Kidney (tissue), 14 donors: ENCODE measurements around the gene MIS12. TPM values are rescaled to one million over a fixed set of nuclear protein-coding genes. Genes with fewer than 3 reads are reported as not detected.

ENCODE experiments used
- DNase-seq, 5 donors: peaks; one replicate each; pipeline ENCODE4 v3.0.0-alpha.2; 2013 to 2020
- FAIRE-seq: peaks from 2 replicates; lab custom pipeline; 2012; peaks lifted over from hg19 to GRCh38; lab: Jason Lieb, UNC
- H3K27ac ChIP-seq, 2 donors: one replicate each; pipeline ENCODE4 v1.7.0; 2013; ENCODE audit warnings: low read depth in 2 of 2, low read length in 2 of 2, inconsistent platforms in 1 of 2
- H3K27me3 ChIP-seq: one replicate; pipeline ENCODE4 v1.7.1; 2013; ENCODE audit warnings: low read length, inconsistent platforms; ENCODE audit not compliant: control insufficient read depth, insufficient read depth
- H3K36me3 ChIP-seq, 3 donors: one replicate each; pipeline versions ENCODE4 v1.7.0 to v1.7.1; 2013; ENCODE audit warnings: low read length in 3 of 3, control low read depth in 1 of 3, inconsistent platforms in 1 of 3; ENCODE audit not compliant: insufficient read depth in 3 of 3, control insufficient read depth in 2 of 3
- H3K4me1 ChIP-seq, 3 donors: one replicate each; pipeline versions ENCODE4 v1.7.0 to v1.7.1; 2013; ENCODE audit warnings: low read length in 3 of 3, inconsistent platforms in 1 of 3, low read depth in 1 of 3; ENCODE audit not compliant: control insufficient read depth in 2 of 3, insufficient read depth in 2 of 3
- H3K4me3 ChIP-seq, 3 donors: one replicate each; pipeline versions ENCODE4 v1.7.0 to v1.8.1; 2013; ENCODE audit warnings: low read length in 3 of 3, control low read depth in 1 of 3, inconsistent platforms in 1 of 3
- H3K9ac ChIP-seq, 3 donors: one replicate each; pipeline versions ENCODE4 v1.7.0 to v1.7.1; 2013; ENCODE audit warnings: low read length in 3 of 3, control low read depth in 1 of 3, inconsistent platforms in 1 of 3
- H3K9me3 ChIP-seq, 3 donors: one replicate each; pipeline versions ENCODE4 v1.7.0 to v1.7.1; 2013; ENCODE audit warnings: low read length in 3 of 3, control low read depth in 1 of 3, inconsistent platforms in 1 of 3; ENCODE audit not compliant: control insufficient read depth in 2 of 3, insufficient read depth in 1 of 3
- intact Hi-C: fragments of 100-400 bp; cut with DNase I; formaldehyde crosslinking; loops from one replicate; pipeline ENCODE4 v1.11.1; 2022
- polyA plus RNA-seq: library from polyadenylated mRNA; stranded (reverse); fragments of 350-450 nt; fragmentation: Illumina TruSeq; extraction: RNeasy Lipid Tissue Mini Kit (QIAGEN cat#74804); gene quantifications from one replicate; pipeline ENCODE4 v1.2.3, GENCODE V29; 2014; ENCODE audit warnings: low read depth, low replicate concordance; ENCODE audit not compliant: insufficient read depth
- total RNA-seq: library from RNA; stranded (reverse); fragmentation: NEBNext Ultra II Directional; extraction: Animal tissue kit (Norgen Biotek cat#: 25700); gene quantifications from one replicate; pipeline ENCODE4 v1.2.1, GENCODE V29; 2021
- TF ChIP-seq, protein P1 (sequence below): IDR thresholded peaks from 3 replicates; pipeline ENCODE4 v1.5.1; 2012; ENCODE audit warnings: mild to moderate bottlenecking, moderate library complexity, borderline replicate concordance; ENCODE audit not compliant: insufficient read depth; ENCODE audit errors: extremely low read depth
- donor health status: control.
- donor health status: control.
- donor health status: control.
- donor health status: control.
- donor health status: control.
- donor health status: DM: yes; HTN: yes; CAD: no.
- donor health status: Normal renal cell carcinoma (clear cell type).

The MIS12 gene
- total and polyA plus RNA-seq, 2 donors from 2014 or later: 9.6 to 17.4 TPM

- intact Hi-C loops: no loop called here
- Histone ChIP-seq H3K9me3 (no peaks in the 10 kb centered on the region), H3K27ac (no peak overlapping the region), H3K4me3 (no peak overlapping the region), H3K27me3 (no peaks in the 10 kb centered on the region), H3K36me3 (no peaks in the 10 kb centered on the region), H3K9ac (no peak overlapping the region), H3K4me1 (no peaks in the 10 kb centered on the region)
- TF ChIP-seq, protein P1, sequence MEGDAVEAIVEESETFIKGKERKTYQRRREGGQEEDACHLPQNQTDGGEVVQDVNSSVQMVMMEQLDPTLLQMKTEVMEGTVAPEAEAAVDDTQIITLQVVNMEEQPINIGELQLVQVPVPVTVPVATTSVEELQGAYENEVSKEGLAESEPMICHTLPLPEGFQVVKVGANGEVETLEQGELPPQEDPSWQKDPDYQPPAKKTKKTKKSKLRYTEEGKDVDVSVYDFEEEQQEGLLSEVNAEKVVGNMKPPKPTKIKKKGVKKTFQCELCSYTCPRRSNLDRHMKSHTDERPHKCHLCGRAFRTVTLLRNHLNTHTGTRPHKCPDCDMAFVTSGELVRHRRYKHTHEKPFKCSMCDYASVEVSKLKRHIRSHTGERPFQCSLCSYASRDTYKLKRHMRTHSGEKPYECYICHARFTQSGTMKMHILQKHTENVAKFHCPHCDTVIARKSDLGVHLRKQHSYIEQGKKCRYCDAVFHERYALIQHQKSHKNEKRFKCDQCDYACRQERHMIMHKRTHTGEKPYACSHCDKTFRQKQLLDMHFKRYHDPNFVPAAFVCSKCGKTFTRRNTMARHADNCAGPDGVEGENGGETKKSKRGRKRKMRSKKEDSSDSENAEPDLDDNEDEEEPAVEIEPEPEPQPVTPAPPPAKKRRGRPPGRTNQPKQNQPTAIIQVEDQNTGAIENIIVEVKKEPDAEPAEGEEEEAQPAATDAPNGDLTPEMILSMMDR: no peak
- DNase-seq (no peak), FAIRE-seq (no peak)
Observed at GRCh38 chr17:5514976-5515375, 28.6 kb downstream of the MIS12 start.

DNA sequence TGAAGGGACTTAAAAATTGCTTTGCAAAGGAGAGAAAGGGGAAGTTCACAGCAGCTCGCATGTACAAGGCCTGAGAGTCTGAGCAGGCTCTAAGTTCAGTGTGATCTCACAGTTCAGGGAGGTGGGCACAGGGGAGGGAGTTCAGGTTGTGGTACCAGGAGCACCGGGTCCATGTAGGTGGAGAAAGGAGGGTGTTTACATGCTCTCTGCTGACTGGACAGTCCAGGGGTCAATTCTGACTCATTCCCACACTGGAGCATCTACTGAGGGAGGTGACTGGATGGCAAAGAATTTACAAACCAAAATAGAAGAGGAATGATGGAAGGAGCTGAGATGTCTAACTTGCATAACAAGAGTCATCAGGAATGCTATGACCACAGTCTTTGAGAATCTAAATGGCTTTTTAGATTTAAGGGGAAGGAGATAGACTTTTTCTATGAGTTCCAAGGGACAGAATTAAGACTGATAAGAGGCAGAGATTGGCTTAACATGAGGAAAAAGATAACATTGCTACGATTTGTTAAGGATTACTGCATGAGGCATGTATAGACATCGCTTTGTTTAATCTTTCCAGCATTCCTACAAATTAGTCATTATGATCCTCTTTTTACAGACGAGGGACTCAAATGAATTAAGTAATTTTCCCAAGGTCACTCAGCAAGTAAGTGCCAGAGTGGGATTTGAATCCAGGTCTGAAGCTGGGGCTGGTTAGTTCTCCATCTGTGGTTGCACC, 29.9 kb downstream of the MIS12 start:
- no peaks in the 10 kb centered on the region for H3K9me3 ChIP-seq
- H3K9ac ChIP-seq: no peak overlapping the region
- no peak overlapping the region for H3K27ac ChIP-seq
- no peak for DNase-seq
- H3K27me3 ChIP-seq: no peaks in the 10 kb centered on the region
- FAIRE-seq: no peak
- no peak overlapping the region for H3K4me3 ChIP-seq
- TF ChIP-seq, protein P1: no peak
- H3K4me1 ChIP-seq: no peaks in the 10 kb centered on the region
- H3K36me3 ChIP-seq: no peaks in the 10 kb centered on the region
- intact Hi-C loops: no loop called here

DNA sequence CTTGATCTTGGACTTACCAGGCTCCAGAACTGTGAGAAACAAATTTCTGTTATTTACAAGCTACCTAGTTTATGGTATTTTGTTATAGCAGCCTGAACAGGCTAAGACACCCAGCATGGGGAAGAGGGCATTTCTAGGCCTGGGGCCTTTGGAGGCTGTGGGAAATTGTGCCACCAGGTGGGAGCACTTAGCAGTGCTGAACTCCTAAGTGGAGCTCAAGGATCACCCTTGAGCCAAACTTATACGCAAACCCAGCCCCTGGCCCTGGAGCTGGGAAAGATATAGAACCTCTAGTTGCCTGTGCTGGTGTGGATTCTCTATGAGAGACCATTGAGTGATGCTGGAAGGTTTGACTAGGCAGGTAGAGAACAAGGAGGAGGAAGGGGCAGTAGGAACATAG, 36.1 kb downstream of the MIS12 start:
- H3K27ac ChIP-seq: no peak overlapping the region
- no peaks in the 10 kb centered on the region for H3K36me3 ChIP-seq
- intact Hi-C loops: no loop called here
- no peak overlapping the region for H3K9ac ChIP-seq
- no peaks in the 10 kb centered on the region for H3K27me3 ChIP-seq
- FAIRE-seq: no peak
- no peak overlapping the region for H3K4me3 ChIP-seq
- H3K4me1 ChIP-seq: peaks cover 0 to 2% (median 0%) of the 10 kb centered on the region in 3 donors
- no peak for DNase-seq
- TF ChIP-seq, protein P1: no peak
- no peaks in the 10 kb centered on the region for H3K9me3 ChIP-seq
